GM21786 (cell line): ENCODE results near the gene EIF2D.
"Not testable (repeated sequence)": the region's sequence is repeated elsewhere in the genome, so short reads cannot be mapped to it uniquely, and the experiment has no call there.

ENCODE experiments used
- ATAC-seq: cut with Tn5 transposase; IDR thresholded peaks from one replicate; pipeline ENCODE4 v1.9.1; 2021; ENCODE audit not compliant: unreplicated experiment

The EIF2D gene

GRCh38 chr1:206612129-206612876, at the start of gene EIF2D:
Gene EIF2D (minus strand): TSS chr1:206612465. CDS start chr1:206612342, 123 bp downstream.
- peak; percentile 82 for ATAC-seq

GRCh38 chr1:206661161-206661820, 49.0 kb upstream of the EIF2D start:
- ATAC-seq: no peak

GRCh38 chr1:206660136-206660535, 47.9 kb upstream of the EIF2D start:
- no peak for ATAC-seq

GRCh38 chr1:206658981-206659273, 46.7 kb upstream of the EIF2D start:
- no peak for ATAC-seq

- ATAC-seq: peak; percentile 48
Observed at GRCh38 chr1:206658264-206658980, 46.2 kb upstream of the EIF2D start.

GRCh38 chr1:206657751-206658150, 45.5 kb upstream of the EIF2D start:
- no peak for ATAC-seq

GRCh38 chr1:206656936-206657335, 44.7 kb upstream of the EIF2D start:
- ATAC-seq: no peak

- no peak for ATAC-seq
Observed at GRCh38 chr1:206655471-206655882, 43.2 kb upstream of the EIF2D start.

GRCh38 chr1:206654828-206655227, 42.6 kb upstream of the EIF2D start:
- no peak for ATAC-seq

GRCh38 chr1:206653715-206654459, 41.6 kb upstream of the EIF2D start:
- no peak for ATAC-seq

GRCh38 chr1:206651958-206652890, 40.0 kb upstream of the EIF2D start:
- ATAC-seq: no peak

GRCh38 chr1:206651014-206651413, 38.7 kb upstream of the EIF2D start:
- no peak for ATAC-seq

GRCh38 chr1:206649261-206649921, 37.1 kb upstream of the EIF2D start:
- no peak for ATAC-seq

GRCh38 chr1:206647224-206647623, 35.0 kb upstream of the EIF2D start:
- no peak for ATAC-seq

- ATAC-seq: no peak
Observed at GRCh38 chr1:206646504-206646903, 34.2 kb upstream of the EIF2D start.

- ATAC-seq: no peak
Observed at GRCh38 chr1:206643118-206643698, 30.9 kb upstream of the EIF2D start.

- not testable (repeated sequence) for ATAC-seq
Observed at GRCh38 chr1:206642074-206642473, 29.8 kb upstream of the EIF2D start.

- no peak for ATAC-seq
Observed at GRCh38 chr1:206637605-206638004, 25.3 kb upstream of the EIF2D start.

- no peak for ATAC-seq
Observed at GRCh38 chr1:206636671-206637070, 24.4 kb upstream of the EIF2D start.
